ENCODE measurements around the gene FBLN1.
"Not testable (repeated sequence)": the region's sequence is repeated elsewhere in the genome, so short reads cannot be mapped to it uniquely, and the experiment has no call there.

The FBLN1 gene, protein sequence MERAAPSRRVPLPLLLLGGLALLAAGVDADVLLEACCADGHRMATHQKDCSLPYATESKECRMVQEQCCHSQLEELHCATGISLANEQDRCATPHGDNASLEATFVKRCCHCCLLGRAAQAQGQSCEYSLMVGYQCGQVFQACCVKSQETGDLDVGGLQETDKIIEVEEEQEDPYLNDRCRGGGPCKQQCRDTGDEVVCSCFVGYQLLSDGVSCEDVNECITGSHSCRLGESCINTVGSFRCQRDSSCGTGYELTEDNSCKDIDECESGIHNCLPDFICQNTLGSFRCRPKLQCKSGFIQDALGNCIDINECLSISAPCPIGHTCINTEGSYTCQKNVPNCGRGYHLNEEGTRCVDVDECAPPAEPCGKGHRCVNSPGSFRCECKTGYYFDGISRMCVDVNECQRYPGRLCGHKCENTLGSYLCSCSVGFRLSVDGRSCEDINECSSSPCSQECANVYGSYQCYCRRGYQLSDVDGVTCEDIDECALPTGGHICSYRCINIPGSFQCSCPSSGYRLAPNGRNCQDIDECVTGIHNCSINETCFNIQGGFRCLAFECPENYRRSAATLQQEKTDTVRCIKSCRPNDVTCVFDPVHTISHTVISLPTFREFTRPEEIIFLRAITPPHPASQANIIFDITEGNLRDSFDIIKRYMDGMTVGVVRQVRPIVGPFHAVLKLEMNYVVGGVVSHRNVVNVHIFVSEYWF

DNA sequence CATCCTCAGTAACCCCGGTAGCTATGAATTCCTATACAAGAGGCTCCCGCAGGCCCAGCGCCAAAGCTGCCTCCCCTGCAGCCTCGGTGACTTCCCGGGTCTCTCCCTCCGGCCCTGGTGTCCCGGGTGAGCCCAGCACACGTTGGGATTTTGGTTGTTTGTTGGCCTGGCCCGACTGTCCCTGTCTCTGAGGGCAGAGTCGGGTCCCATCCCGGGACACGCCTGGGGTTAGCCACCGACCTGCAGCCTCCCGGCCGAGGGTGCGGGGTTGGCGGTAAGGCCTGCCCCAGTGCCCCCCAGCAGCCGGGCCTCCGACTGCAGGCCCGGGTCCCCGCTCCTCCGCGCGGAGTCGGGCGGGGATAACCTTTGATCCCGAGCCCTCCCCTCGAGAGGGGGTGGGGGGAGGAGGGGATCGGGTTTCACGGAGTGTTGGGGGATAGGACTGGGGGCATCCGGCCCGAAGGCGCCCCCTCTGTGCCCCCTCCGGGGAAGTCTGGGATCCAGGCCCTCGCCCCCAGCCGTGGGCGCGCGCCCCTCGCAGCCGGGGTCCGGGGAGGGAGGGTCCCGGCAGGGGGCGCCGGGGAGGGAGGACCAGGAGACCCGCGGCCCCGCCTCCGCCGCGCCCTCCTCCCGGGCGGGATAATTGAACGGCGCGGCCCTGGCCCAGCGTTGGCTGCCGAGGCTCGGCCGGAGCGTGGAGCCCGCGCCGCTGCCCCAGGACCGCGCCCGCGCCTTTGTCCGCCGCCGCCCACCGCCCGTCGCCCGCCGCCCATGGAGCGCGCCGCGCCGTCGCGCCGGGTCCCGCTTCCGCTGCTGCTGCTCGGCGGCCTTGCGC, at the start of gene FBLN1:
Gene FBLN1 (plus strand): TSS at position 669 of the 835 bp plus-strand sequence. CDS start 103 bp downstream, at position 772.
- H3K36me3 Mint-ChIP-seq: no peaks in the 10 kb centered on the region
- H3K9me3 Mint-ChIP-seq: no peaks in the 10 kb centered on the region
- CTCF ChIA-PET: no interaction called here
- no peak within 1 kb of the TSS for H3K27ac Mint-ChIP-seq
- peaks cover 2% of the 10 kb centered on the region for H3K4me1 Mint-ChIP-seq
- no peak within 1 kb of the TSS for H3K4me3 Mint-ChIP-seq
- DNase-seq: no peak
- H3K27me3 Mint-ChIP-seq: peaks cover 79% of the 10 kb centered on the region

- Mint-ChIP-seq H3K36me3 (no peaks in the 10 kb centered on the region), H3K4me3 (no peak overlapping the region), H3K27me3 (peaks cover 16% of the 10 kb centered on the region), H3K4me1 (no peaks in the 10 kb centered on the region), H3K27ac (no peak overlapping the region), H3K9me3 (no peaks in the 10 kb centered on the region)
- no peak for DNase-seq
- CTCF ChIA-PET: no interaction called here
Observed at GRCh38 chr22:45453764-45454163, 48.9 kb upstream of the FBLN1 start.

- Mint-ChIP-seq H3K4me3 (no peak overlapping the region), H3K9me3 (no peaks in the 10 kb centered on the region), H3K4me1 (no peaks in the 10 kb centered on the region), H3K27me3 (peaks cover 16% of the 10 kb centered on the region), H3K36me3 (no peaks in the 10 kb centered on the region), H3K27ac (no peak overlapping the region)
- no peak for DNase-seq
- CTCF ChIA-PET: no interaction called here
Observed at GRCh38 chr22:45454275-45454674, 48.4 kb upstream of the FBLN1 start.

DNA sequence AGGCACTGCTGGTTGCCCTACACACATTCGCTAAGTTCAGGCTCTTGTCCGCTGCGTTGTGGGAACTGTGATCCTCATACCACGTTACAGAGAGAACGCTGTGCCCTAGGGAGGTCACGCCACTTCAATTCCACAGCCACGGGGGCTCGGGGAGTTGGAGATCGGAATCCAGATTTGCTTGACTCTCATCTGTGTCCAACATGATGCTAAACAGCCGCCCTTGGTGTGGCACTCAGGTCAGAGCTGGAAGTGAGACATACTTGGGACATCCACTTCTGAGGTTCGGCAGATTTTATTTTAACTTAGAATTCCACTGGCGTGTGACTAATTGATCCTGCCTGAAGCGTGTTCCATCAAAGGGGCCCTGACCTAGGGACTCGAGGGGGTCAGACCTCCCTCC, 47.5 kb upstream of the FBLN1 start:
- Mint-ChIP-seq H3K27ac (no peak overlapping the region), H3K27me3 (peaks cover 16% of the 10 kb centered on the region), H3K9me3 (no peaks in the 10 kb centered on the region), H3K4me3 (no peak overlapping the region), H3K4me1 (no peaks in the 10 kb centered on the region), H3K36me3 (no peaks in the 10 kb centered on the region)
- CTCF ChIA-PET: no interaction called here
- DNase-seq: no peak

GRCh38 chr22:45455621-45456020, 47.1 kb upstream of the FBLN1 start:
- peaks cover 16% of the 10 kb centered on the region for H3K27me3 Mint-ChIP-seq
- no peak for DNase-seq
- H3K4me3 Mint-ChIP-seq: no peak overlapping the region
- no peaks in the 10 kb centered on the region for H3K9me3 Mint-ChIP-seq
- H3K27ac Mint-ChIP-seq: no peak overlapping the region
- no peaks in the 10 kb centered on the region for H3K36me3 Mint-ChIP-seq
- CTCF ChIA-PET: no interaction called here
- H3K4me1 Mint-ChIP-seq: no peaks in the 10 kb centered on the region

DNA sequence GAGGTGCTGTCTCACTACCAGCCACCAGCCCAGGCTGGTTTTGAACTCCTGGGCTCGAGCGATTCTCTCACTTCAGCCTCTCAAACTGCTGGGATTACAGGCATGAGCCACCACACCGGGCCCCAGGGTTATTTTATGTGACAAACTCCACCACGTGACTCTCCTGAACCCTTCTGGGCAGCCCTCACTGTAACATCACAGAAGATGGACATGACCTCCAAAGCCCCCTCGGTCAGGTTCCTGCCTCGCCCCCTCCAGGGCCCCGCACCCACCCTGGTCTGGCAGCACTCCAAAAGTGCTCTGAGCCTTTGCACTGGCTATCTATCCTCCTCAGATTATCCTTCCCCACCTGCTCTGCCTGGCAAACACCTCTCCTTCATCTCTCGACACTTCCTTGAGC, 45.9 kb upstream of the FBLN1 start:
- Mint-ChIP-seq H3K9me3 (no peaks in the 10 kb centered on the region), H3K4me1 (no peaks in the 10 kb centered on the region), H3K36me3 (no peaks in the 10 kb centered on the region), H3K27me3 (peaks cover 16% of the 10 kb centered on the region), H3K4me3 (no peak overlapping the region), H3K27ac (no peak overlapping the region)
- CTCF ChIA-PET: no interaction called here
- DNase-seq: no peak

GRCh38 chr22:45458532-45458931, 44.2 kb upstream of the FBLN1 start:
- H3K27me3 Mint-ChIP-seq: peaks cover 11% of the 10 kb centered on the region
- H3K36me3 Mint-ChIP-seq: no peaks in the 10 kb centered on the region
- H3K27ac Mint-ChIP-seq: no peak overlapping the region
- H3K9me3 Mint-ChIP-seq: no peaks in the 10 kb centered on the region
- no peak overlapping the region for H3K4me3 Mint-ChIP-seq
- no peaks in the 10 kb centered on the region for H3K4me1 Mint-ChIP-seq
- no peak for DNase-seq
- CTCF ChIA-PET: no interaction called here

GRCh38 chr22:45459235-45459634, 43.4 kb upstream of the FBLN1 start:
- no peak for DNase-seq
- H3K4me1 Mint-ChIP-seq: no peaks in the 10 kb centered on the region

DNA sequence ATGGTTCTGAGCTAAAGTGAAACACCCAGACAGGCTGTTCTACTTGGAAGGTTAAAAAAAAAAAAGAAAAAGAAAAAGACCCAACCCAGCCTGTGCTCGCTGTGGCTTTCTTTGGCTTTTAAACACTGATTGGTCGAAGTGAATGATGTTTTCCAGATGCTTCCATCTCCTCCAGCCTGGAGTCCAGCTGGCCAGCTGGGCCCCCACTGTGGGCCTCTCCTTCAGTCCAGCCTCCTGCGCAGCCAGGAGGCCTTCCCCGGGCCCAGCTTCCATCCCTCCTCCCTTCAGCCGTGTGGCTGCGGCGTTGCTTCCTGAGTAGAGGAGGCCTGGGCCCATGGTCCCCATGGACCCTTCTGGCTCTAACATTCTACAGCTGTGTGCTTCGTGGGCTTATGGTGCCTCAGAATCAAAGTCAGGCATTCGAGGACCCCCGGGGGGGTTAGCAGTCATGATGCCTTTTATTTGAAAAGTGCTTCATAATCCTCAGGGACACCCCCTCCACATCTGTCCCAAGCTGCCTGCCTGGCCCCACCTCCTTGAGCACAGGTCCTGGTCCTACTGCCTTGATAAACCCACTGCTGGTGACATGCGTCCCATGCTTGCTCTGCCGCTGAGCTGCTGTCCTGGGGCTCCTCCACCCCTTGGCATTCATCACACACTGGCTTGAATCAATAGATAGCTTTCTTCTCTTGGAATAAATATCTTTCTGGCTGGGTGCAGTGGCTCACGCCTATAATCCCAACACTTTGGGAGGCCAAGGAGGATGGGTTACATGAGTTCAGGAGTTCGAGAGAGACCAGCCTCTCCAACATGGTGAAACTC, 42.2 kb upstream of the FBLN1 start:
- DNase-seq: no peak
- Mint-ChIP-seq H3K27ac (no peak overlapping the region), H3K36me3 (no peaks in the 10 kb centered on the region), H3K9me3 (no peaks in the 10 kb centered on the region), H3K4me1 (no peaks in the 10 kb centered on the region), H3K4me3 (no peak overlapping the region), H3K27me3 (peaks cover 17% of the 10 kb centered on the region)
- CTCF ChIA-PET: no interaction called here

More at GRCh38 chr22:45459235-45459634, 43.4 kb upstream of the FBLN1 start:
- no peaks in the 10 kb centered on the region for H3K9me3 Mint-ChIP-seq
- no peaks in the 10 kb centered on the region for H3K36me3 Mint-ChIP-seq
- CTCF ChIA-PET: no interaction called here
- H3K27ac Mint-ChIP-seq: no peak overlapping the region
- no peak overlapping the region for H3K4me3 Mint-ChIP-seq
- H3K27me3 Mint-ChIP-seq: peaks cover 14% of the 10 kb centered on the region

- Mint-ChIP-seq H3K4me1 (no peaks in the 10 kb centered on the region), H3K4me3 (no peak overlapping the region), H3K27ac (no peak overlapping the region), H3K9me3 (no peaks in the 10 kb centered on the region), H3K27me3 (peaks cover 16% of the 10 kb centered on the region), H3K36me3 (no peaks in the 10 kb centered on the region)
- DNase-seq: no peak
- CTCF ChIA-PET: interaction anchor here (0.8 to 2.0 kb wide), 3 partner anchors 9 to 22 kb away, joined by 3 to 7 read pairs (median 4); no protein-coding TSS in a partner anchor
Observed at GRCh38 chr22:45462034-45462655, 40.5 kb upstream of the FBLN1 start.

GRCh38 chr22:45463691-45464090, 39.0 kb upstream of the FBLN1 start:
- H3K4me3 Mint-ChIP-seq, H3K27ac Mint-ChIP-seq, H3K4me1 Mint-ChIP-seq, DNase-seq, H3K36me3 Mint-ChIP-seq, H3K9me3 Mint-ChIP-seq: not testable (repeated sequence)
- CTCF ChIA-PET: interaction anchor here (2.0 kb wide), 1 partner anchor 23 kb away, joined by 7 read pairs; no protein-coding TSS in a partner anchor
- H3K27me3 Mint-ChIP-seq: peaks cover 15% of the 10 kb centered on the region

DNA sequence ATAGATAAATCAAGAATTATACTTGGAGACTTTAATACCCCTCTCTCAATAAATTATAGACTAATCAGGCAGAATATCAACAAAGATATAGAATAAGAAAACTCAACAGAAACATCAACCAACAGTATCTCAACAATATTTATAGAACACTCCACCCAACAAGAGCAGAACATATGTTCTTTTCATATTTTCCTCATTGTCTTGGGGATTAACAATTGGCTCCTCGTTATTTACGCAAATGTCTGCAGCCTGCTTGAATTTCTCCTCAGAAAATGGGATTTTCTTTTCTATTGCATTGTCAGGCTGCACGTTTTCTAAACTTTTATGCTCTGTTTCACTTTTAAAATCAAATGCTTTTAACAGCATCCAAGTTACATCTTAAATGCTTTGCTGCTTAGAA, 37.0 kb upstream of the FBLN1 start:
- H3K4me1 Mint-ChIP-seq: no peaks in the 10 kb centered on the region

GRCh38 chr22:45468872-45469271, 33.8 kb upstream of the FBLN1 start:
- DNase-seq: no peak
- H3K9me3 Mint-ChIP-seq: no peaks in the 10 kb centered on the region
- no peak overlapping the region for H3K4me3 Mint-ChIP-seq
- CTCF ChIA-PET: no interaction called here
- H3K36me3 Mint-ChIP-seq: no peaks in the 10 kb centered on the region
- no peak overlapping the region for H3K27ac Mint-ChIP-seq
- H3K4me1 Mint-ChIP-seq: no peaks in the 10 kb centered on the region
- peaks cover 23% of the 10 kb centered on the region for H3K27me3 Mint-ChIP-seq

More for the DNA sequence above, 37.0 kb upstream of the FBLN1 start:
- H3K36me3 Mint-ChIP-seq: no peaks in the 10 kb centered on the region
- DNase-seq: no peak
- H3K27ac Mint-ChIP-seq: no peak overlapping the region
- CTCF ChIA-PET: no interaction called here
- no peaks in the 10 kb centered on the region for H3K9me3 Mint-ChIP-seq
- peaks cover 15% of the 10 kb centered on the region for H3K27me3 Mint-ChIP-seq
- no peak overlapping the region for H3K4me3 Mint-ChIP-seq

Measured in activated naive CD4-positive, alpha-beta T cell treated with anti-CD3 and anti-CD28 coated beads, Interleukin-2, amount 10 ng/mL, durations not matched to agents 7 days and 5 days (primary cell).